Neural cell (in vitro differentiated cells): ENCODE measurements around the gene FAM193B.

ENCODE experiments used
- EZH2 ChIP-seq: fragments of 200-600, 300-800 bp; shearing (Covaris generic), sonication (generic); IDR thresholded peaks from 2 replicates; pipeline ENCODE4 v1.6.1; 2014; ENCODE audit warnings: antibody characterized with exemption, low read length, borderline replicate concordance, mild to moderate bottlenecking; ENCODE audit not compliant: insufficient read depth, poor library complexity, severe bottlenecking
- POLR2AphosphoS5 ChIP-seq: IDR thresholded peaks from 2 replicates; pipeline ENCODE4 v1.6.1; 2012
- SMC3 ChIP-seq: fragments of 450-650 bp; conservative IDR thresholded peaks from 2 replicates; pipeline ENCODE4 v1.6.1; 2014; ENCODE audit warnings: antibody characterized with exemption, mild to moderate bottlenecking, moderate library complexity; ENCODE audit not compliant: poor library complexity
- TAF1 ChIP-seq: IDR thresholded peaks from 2 replicates; pipeline ENCODE4 v1.6.1; 2012; ENCODE audit warnings: low read depth
- TF ChIP-seq, protein P1 (sequence below): fragments of 450-650 bp; IDR thresholded peaks from 2 replicates; pipeline ENCODE4 v1.5.1; 2014; ENCODE audit warnings: antibody characterized with exemption, mild to moderate bottlenecking, moderate library complexity; ENCODE audit not compliant: poor library complexity, severe bottlenecking
- TF ChIP-seq, protein P2 (sequence below): IDR thresholded peaks from 2 replicates; pipeline ENCODE4 v1.6.1; 2012; ENCODE audit warnings: borderline replicate concordance

DNA sequence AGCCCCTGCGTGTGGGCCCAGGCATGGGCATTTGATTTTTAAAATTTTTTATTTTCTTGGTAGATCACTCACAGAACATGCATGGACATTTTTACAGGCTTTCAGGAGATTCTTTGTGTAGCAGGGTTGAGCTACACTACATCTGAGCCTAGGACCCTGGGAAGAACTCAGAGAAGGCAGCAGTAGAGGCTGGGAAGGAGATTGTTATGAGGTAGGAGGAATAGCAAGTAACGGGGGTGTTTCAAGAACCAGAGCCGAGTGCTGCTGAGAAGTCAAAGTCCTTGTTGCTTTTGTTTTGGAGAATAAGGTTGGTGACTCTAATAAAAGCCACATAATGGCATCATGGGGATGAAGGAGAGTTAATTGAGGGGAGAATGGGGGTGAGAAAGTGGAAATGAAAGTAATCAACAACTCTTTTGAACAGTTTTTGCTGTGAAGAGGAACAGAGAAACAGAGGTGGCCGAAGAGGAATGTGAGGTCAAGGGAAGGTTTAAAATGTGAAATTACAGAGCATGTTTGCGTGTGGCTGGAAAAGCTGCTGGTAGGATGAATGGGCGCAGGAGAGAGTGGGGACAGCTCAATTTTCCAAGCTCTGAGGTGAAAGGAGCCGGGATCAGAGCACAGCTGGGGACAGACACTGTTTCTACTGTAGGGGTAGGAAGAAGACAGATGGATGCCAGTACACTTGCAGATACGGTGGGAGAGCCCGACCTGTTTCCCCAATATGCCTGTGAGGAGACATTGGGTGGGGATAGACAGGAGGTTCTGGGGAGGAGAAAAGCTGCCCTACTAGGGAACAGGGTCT, 52.3 kb downstream of the FAM193B start:
- TF ChIP-seq, protein P1, sequence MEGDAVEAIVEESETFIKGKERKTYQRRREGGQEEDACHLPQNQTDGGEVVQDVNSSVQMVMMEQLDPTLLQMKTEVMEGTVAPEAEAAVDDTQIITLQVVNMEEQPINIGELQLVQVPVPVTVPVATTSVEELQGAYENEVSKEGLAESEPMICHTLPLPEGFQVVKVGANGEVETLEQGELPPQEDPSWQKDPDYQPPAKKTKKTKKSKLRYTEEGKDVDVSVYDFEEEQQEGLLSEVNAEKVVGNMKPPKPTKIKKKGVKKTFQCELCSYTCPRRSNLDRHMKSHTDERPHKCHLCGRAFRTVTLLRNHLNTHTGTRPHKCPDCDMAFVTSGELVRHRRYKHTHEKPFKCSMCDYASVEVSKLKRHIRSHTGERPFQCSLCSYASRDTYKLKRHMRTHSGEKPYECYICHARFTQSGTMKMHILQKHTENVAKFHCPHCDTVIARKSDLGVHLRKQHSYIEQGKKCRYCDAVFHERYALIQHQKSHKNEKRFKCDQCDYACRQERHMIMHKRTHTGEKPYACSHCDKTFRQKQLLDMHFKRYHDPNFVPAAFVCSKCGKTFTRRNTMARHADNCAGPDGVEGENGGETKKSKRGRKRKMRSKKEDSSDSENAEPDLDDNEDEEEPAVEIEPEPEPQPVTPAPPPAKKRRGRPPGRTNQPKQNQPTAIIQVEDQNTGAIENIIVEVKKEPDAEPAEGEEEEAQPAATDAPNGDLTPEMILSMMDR: no peak
- no peak for TF ChIP-seq TAF1
- TF ChIP-seq, protein P2, sequence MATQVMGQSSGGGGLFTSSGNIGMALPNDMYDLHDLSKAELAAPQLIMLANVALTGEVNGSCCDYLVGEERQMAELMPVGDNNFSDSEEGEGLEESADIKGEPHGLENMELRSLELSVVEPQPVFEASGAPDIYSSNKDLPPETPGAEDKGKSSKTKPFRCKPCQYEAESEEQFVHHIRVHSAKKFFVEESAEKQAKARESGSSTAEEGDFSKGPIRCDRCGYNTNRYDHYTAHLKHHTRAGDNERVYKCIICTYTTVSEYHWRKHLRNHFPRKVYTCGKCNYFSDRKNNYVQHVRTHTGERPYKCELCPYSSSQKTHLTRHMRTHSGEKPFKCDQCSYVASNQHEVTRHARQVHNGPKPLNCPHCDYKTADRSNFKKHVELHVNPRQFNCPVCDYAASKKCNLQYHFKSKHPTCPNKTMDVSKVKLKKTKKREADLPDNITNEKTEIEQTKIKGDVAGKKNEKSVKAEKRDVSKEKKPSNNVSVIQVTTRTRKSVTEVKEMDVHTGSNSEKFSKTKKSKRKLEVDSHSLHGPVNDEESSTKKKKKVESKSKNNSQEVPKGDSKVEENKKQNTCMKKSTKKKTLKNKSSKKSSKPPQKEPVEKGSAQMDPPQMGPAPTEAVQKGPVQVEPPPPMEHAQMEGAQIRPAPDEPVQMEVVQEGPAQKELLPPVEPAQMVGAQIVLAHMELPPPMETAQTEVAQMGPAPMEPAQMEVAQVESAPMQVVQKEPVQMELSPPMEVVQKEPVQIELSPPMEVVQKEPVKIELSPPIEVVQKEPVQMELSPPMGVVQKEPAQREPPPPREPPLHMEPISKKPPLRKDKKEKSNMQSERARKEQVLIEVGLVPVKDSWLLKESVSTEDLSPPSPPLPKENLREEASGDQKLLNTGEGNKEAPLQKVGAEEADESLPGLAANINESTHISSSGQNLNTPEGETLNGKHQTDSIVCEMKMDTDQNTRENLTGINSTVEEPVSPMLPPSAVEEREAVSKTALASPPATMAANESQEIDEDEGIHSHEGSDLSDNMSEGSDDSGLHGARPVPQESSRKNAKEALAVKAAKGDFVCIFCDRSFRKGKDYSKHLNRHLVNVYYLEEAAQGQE: no peak
- no peak for TF ChIP-seq SMC3
- TF ChIP-seq POLR2AphosphoS5: no peak
- no peak for TF ChIP-seq EZH2
